GM21786 (cell line): ENCODE data around the gene TUT1.
"Not testable (repeated sequence)": the region's sequence is repeated elsewhere in the genome, so short reads cannot be mapped to it uniquely, and the experiment has no call there.

Source experiments
- ATAC-seq: cut with Tn5 transposase; IDR thresholded peaks from one replicate; pipeline ENCODE4 v1.9.1; 2021; ENCODE audit not compliant: unreplicated experiment

The TUT1 gene

DNA sequence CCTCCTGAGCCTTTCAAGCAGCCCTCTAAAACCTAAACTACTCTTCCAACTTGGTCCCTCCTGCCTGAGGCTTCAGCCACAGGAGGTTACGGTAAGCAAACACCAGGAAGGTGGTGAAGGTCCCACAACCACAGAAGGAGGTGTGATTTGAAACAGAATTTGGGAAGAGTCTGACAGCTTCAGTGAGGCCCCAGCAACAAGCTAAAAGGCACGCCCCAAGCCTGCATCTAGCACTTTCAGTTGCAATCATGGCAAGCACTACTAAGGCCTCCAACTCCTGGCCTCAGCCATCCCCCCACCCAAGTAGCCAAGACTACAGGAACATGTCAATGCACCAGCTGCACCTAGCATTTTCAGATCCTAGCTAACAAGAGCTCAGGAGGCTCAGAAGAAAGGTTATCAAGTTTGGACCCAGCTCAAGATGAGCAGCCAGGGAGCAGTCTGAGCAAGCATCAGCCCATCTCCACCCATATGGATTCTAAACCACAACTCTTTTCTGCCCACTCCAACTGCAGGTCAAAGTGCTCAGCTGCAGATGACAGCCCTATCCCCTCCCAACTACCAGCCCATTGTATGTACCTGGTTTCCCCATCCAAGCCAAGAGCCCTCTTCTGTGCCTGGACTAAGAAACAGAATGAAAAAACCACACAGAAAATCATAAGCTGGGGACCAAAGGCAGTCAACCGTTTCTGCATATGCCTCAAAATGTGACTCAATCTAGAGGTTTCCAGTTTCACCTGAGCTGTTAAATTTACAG, 34.3 kb downstream of the TUT1 start:
- no peak for ATAC-seq

DNA sequence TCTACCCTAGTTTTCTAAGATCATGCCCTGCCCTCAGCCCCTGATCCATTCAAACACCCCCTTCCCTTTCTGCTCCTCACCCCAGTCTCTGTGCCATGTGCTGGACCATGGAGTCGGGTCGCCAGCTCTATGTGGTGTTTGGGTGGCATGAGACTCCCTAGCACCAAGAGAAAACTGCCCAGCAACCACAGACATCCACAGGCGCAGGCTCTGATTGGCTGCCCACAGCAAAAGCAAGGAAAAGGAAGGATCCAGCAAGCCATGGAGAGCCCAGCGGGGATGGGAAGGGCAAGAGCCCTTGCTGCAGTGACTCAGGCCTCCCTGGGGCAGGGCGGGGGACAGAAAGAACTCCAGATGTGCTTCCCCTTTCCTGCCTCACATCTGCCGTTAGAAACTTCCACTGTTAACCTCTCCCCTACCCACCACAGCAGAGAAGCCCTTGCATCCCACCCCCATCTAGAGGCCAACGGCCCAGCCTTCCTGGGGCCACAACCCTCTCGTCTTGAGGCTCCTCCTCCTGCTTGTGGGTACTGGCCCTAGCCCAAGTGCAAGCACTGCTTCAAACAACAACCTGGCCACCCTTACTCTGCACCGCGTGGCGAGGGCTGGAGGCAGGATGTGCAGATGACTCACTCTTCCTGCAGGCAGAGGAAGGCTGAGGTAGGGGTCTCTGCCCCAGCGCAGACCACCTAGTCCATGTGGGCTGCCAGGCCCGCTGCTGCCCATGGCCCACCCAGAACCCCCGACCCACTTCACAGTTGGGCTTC, 35.0 kb downstream of the TUT1 start:
- ATAC-seq = peak; percentile 39

DNA sequence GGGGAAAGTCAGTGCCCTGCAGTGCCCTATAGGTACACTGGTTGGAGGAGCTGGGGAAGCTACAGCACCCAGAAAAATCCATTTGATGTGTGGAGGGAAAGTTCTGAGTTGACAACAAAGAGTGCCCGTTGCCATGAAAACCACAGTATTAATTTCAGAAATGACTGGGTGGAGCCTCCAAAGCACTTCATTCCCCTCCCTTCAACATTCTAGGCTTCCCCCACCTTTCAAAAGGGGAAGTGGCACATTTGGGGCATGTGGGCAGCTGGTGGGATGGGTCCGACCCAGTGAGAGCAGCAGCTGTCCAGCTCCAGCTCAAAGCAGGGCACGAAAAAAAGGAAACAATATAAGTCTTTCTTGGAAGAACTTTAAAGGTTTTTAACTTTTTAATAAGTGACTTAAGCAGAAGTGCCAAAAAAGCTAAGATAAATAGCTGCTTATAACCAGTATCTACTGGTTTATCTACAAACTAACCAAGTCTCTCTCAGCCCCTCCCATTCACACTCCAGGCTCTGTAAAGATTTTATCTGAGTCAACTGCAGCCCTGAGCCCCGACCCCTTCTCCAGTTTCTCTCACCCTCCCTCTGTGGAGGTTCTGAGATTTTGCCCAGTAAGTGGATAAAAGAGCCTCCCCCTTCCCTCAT, 35.7 kb downstream of the TUT1 start:
- ATAC-seq = peak; percentile 40

DNA sequence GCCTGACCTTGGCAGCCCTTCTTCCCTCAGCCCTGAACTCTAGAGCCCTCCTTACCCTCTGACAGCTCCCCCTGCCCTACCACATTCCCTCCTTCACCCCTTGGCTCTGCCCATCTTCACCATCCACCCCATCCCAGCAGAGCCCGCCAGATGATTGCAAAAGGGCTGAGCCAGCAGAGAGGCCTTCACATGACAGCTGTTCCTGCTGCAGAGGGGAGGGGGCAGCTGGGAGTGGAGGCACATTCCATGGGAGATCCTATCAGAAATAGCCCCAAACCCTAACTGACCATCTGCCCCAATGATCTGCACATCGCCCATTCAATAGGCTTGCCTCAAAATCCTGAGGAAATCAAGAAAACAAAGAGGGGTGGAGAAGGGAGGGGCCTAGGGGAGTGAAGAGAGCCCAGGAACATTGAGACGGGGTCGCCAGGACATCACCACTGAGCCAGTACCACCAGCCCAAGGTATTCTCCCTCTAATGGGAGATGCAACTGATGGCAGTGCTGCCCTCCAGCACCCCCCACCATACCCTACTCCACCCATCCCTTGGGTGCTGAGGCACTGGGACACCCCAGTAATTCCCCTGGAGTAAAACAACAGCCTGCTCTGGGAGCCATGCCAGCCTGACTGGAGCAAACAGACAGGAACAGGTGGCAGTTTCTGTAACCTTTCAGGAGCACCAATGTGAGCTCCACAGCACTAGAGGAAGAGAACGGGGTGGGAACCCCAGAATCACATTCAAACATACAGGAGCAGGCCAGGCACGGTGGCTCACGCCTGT, 36.7 kb downstream of the TUT1 start:
- ATAC-seq = no peak

GRCh38 chr11:62553839-62554361, 37.4 kb downstream of the TUT1 start:
- ATAC-seq = no peak

DNA sequence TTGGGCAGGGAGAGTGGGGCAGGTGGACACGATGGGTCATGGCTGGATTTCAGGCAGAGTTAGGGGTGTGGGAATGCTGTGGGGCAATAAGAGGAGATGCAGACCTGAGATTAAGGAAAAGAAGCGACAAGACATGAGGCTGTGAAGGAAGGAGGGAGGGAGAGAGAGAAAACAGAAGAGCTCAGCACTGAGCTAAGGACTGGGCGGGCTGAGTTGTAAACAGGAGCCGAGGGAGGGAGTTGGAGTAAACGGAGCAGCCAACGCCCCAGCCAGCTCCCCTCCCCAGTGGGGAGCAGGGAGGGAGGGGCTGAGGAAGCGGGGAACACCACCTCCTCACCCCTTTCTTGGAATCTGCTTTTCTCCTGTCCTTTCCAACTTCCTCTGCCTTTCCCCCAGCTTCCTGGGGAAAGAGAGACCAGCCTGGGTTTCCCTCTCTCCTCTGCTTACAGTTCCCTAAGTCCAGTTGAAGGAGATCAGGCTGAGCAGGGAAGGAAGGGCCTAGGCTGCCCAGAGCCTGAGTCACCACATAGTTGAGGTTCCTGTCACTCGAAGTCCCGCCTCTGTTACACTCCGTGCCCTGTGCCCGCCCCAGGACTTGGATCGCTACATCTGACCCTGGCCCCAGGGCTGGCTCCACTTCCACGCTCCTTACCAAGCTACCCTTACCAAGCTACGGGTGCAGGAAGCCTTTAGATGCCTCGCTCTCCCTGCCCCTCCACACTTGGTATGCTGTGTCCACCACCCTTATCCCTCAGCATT, 38.1 kb downstream of the TUT1 start:
- no peak for ATAC-seq

DNA sequence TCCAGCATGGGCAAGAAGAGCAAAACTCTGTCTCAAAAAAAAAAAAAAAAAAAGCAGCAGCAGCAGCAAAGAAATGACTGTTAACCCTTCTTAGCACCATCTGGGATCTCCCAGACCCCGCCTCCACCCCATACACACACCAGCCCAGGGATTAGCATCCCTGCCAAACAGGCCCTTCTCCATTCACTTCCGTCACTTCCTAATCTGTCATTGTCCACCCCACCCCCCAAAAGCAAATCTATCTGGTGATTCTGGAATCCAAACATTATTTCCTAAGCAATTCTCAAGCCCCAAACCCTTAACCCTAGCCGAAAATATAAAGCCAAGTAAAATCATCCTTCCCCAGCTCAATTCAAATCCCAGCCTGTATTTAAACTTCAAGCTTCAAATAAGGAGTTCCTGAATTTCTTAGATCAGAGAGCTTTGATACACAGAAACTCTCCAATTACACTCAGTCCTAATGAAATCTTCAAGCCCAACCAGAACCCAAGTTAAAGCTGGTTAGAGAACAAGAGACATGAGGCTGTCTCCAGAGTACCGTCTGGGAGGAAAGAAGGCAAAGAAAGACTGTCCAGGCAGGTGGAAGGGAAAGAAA, 38.7 kb downstream of the TUT1 start:
- no peak for ATAC-seq

GRCh38 chr11:62550478-62550877, 40.8 kb downstream of the TUT1 start:
- not testable (repeated sequence) for ATAC-seq

DNA sequence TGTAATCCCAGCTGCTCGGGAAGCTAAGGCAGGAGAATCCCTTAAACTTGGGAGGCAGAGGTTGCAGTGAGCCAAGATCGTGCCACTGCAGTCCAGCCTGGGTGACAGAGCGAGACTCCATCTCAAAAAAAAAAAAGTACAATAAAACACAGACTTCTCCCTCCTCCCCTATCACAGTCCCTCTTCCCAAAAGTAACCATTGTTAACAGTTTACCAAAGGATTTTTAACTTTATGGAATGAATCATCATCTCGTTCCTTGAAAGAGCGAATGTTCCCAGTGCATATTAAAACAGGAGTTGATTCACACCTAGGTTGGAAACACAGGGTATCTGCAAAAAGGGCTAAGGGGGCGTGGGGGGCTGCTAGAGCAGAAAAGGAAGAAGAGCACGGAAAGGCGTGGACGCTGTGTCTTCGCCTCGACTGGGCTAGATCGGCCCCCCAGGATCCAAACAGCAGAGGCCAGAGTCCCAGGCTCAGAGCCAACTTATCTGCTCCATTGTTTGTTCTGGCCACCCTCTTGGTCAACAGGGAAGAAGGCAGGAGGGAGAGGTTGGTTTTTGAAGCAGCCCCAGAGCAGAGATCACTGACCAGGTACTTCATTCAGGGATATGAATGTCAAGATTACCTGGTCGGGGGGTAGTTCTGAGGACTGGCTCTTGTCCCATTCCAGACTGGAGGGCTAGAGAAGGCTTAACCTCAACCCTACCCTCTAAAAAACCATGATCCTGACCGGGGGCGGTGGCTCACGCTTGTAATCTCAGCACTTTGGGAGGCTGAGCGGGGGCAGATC, 42.6 kb downstream of the TUT1 start:
- ATAC-seq = no peak

GRCh38 chr11:62547691-62548281, 43.5 kb downstream of the TUT1 start:
- ATAC-seq = no peak

DNA sequence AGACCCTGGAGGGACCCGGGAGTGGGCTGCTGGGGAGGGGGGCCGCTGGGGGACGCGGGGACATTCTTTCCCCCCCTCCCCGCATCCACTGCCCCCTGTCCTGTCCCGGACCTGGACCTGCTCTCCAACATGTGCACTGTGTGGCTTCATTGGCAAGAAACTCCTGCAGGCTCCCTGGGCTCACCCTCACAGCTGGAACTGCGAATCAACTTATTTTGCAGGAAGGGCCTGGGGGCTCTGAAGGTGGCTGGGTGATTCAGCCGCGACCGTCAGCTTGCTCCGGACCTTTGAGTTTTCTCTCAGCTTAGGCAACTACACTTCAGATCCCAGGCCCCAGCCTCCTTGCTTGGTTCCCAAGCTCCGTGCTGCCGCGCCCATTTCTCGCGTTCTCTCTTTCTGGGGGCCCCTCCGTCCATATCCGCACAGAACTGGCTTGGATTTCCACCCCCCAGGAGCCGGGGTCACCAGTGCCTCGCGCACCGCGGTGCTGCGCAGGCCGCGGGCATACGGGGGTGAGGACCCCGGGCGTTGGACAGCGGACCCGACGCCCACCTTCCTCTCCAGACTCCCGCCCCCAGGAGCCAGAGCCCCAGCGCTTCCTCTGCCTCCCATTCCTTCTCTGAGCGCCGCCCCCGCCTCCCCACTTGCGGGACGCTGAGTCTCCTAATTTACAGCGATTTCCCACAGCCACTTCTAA, 44.2 kb downstream of the TUT1 start:
- ATAC-seq = no peak

- no peak for ATAC-seq
These were observed 44.9 kb downstream of the TUT1 start, which contains the start of gene AHNAK for GRCh38 chr11:62546244-62546928. TSS of gene AHNAK (minus strand) at chr11:62546806. CDS start at chr11:62536098, 10,708 bp downstream.

- ATAC-seq = no peak
These were observed 45.7 kb downstream of the TUT1 start for GRCh38 chr11:62545437-62546243.

GRCh38 chr11:62544581-62545436, 46.5 kb downstream of the TUT1 start:
- no peak for ATAC-seq

DNA sequence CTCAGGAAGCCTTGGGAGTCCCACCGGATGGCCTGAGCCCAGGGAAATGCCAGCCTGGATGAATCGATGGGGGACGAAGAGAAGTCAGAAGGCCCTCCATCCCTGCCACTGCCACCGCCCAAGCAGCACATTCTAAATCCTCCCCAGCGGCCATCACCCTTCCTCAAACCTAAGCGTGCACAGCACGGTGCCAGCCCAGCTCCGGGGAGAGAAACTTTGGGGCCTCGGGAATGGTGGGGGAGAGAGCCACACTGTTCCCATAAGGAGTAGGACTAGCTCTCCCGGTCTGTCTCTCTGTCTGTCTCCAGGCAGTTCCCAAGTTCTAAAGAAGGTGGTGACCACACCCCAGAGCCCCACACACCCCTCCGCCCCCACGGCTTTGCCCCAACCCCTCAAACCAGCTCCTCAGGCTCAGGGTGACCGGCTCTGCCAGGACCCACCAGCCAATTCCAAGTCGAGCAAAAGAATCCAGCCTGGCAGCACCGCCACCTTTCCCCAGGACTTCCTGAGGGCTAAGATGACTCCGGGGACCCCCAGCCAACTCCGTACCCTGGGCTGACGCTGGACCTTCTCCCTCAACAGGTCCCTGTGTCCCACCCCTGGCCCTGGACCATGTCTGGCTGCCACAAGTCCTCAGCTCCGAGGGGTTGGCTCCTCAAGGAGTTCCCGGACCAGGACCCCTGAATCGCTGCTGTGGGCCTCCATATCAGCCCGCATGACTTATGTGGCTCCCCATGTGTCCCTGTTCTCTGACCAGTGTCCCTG, 47.5 kb downstream of the TUT1 start:
- ATAC-seq = no peak
